Psoas muscle (tissue), 8 donors: ENCODE measurements around the gene KIRREL2. TPM values are rescaled to one million over a fixed set of nuclear protein-coding genes. Genes with fewer than 3 reads are reported as not detected.

ENCODE experiments used
- ATAC-seq, 4 donors: fragments of 200-7000 bp; cut with Tn5 transposase; one replicate each; pipeline ENCODE4 v1.9.1; 2020; ENCODE audit warnings: moderate library complexity in 3 of 4, mild to moderate bottlenecking in 2 of 4
- DNase-seq, 2 donors: peaks; one replicate each; pipeline ENCODE4 v3.0.0-alpha.2; 2020
- H3K27ac ChIP-seq: fragments of 200-600 bp; one replicate; pipeline ENCODE4 v1.8.0; 2022
- H3K27me3 ChIP-seq, 3 donors: fragments of 200-600 bp in 1 of 3; one replicate each; pipeline versions ENCODE4 v1.6.1 to v1.8.0; 2013 to 2022; ENCODE audit warnings: low read length in 2 of 3, mild to moderate bottlenecking in 2 of 3, moderate library complexity in 1 of 3; ENCODE audit not compliant: insufficient read depth in 3 of 3
- H3K36me3 ChIP-seq, 2 donors: fragments of 200-600 bp in 1 of 2; one replicate each; pipeline versions ENCODE4 v1.6.1 to v1.8.0; 2013 to 2022; ENCODE audit warnings: low read depth in 1 of 2, mild to moderate bottlenecking in 1 of 2, moderate library complexity in 1 of 2; ENCODE audit not compliant: insufficient read depth in 1 of 2
- H3K4me1 ChIP-seq: fragments of 200-600 bp; one replicate; pipeline ENCODE4 v1.8.0; 2022
- H3K4me3 ChIP-seq: fragments of 200-600 bp; one replicate; pipeline ENCODE4 v1.8.0; 2022; ENCODE audit warnings: mild to moderate bottlenecking
- H3K9me3 ChIP-seq: fragments of 200-600 bp; one replicate; pipeline ENCODE4 v1.8.0; 2022
- WGBS, 3 donors: extraction: QIAGEN DNeasy Blood & Tissue Kit; methylation state at CpG; one replicate each; pipeline versions ENCODE4 v1.1.6 to v1.1.7; 2013; 5-methylcytosine and 5-hydroxymethylcytosine counted together
- intact Hi-C, 2 donors: fragments of 100-400 bp; cut with DNase I; formaldehyde crosslinking; loops; one replicate each; pipeline versions ENCODE4 v1.11.0 to v1.14.2; 2022
- polyA plus RNA-seq, 3 donors: library from polyadenylated mRNA; stranded (reverse); fragments of 200-250 nt; gene quantifications; one replicate each; pipeline ENCODE4 v1.2.3, GENCODE V29; 2013
- total RNA-seq, 4 donors: library from RNA; stranded (reverse); fragmentation: NEBNext Ultra II Directional in 2 of 4; extraction: Animal tissue kit (Norgen Biotek cat#: 25700) in 2 of 4; gene quantifications; one replicate each; pipeline versions ENCODE4 v1.2.1 to v1.2.4, GENCODE V29; 2021 to 2023
- TF ChIP-seq, protein P1 (sequence below): fragments of 200-600 bp; IDR thresholded peaks from one replicate; pipeline ENCODE4 v1.8.0; 2022; ENCODE audit warnings: antibody characterized with exemption
- donor health status: healthy with polysubstance abuse.
- donor health status: DM: no; HTN: no; CAD: no; lungs with moderate emphysema.
- donor health status: Bipolar disorder and iron deficiency.
- donor health status: healthy.
- donor health status: DM: yes; HTN: yes; CAD: no.
- donor health status: DM: no; HTN: no; CAD: no.
- donor health status: DM: no; HTN: no; CAD: no.
- donor health status: DM: yes; HTN: yes; CAD: no.

The KIRREL2 gene
- total and polyA plus RNA-seq, 7 donors = not detected

DNA sequence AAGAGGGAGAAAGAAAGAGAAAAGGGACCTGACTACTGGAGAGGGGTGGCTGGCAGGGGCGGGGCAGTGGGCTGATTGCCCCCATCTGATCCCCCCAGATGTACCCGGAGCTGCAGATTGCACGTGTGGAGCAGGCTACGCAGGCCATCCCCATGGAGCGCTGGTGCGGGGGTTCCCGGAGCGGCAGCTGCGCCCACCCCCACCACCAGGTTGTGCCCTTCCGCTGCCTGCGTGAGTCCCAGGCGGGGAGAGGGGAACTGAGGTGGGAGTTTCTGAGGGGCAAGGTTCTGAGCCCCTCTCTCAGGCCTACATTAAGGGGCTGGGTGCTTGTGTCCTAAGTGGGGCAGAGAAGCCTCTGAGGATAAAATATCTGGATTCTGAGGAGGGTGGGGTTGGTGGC lies 14.1 kb downstream of the KIRREL2 start:
- H3K4me3 ChIP-seq = no peak overlapping the region
- no peak for DNase-seq
- intact Hi-C loops = no loop called here
- H3K27ac ChIP-seq = no peak overlapping the region
- H3K9me3 ChIP-seq = no peaks in the 10 kb centered on the region
- WGBS, 3 donors = 69 to 75% (median 71%) methylated on average over 11 to 12 of the region's 12 CpGs
- no peaks in the 10 kb centered on the region for H3K36me3 ChIP-seq
- peaks cover 0 to 66% (median 18%) of the 10 kb centered on the region in 3 donors for H3K27me3 ChIP-seq
- H3K4me1 ChIP-seq = peaks cover 6% of the 10 kb centered on the region
- TF ChIP-seq, protein P1, sequence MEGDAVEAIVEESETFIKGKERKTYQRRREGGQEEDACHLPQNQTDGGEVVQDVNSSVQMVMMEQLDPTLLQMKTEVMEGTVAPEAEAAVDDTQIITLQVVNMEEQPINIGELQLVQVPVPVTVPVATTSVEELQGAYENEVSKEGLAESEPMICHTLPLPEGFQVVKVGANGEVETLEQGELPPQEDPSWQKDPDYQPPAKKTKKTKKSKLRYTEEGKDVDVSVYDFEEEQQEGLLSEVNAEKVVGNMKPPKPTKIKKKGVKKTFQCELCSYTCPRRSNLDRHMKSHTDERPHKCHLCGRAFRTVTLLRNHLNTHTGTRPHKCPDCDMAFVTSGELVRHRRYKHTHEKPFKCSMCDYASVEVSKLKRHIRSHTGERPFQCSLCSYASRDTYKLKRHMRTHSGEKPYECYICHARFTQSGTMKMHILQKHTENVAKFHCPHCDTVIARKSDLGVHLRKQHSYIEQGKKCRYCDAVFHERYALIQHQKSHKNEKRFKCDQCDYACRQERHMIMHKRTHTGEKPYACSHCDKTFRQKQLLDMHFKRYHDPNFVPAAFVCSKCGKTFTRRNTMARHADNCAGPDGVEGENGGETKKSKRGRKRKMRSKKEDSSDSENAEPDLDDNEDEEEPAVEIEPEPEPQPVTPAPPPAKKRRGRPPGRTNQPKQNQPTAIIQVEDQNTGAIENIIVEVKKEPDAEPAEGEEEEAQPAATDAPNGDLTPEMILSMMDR = no peak
- ATAC-seq = no peak

DNA sequence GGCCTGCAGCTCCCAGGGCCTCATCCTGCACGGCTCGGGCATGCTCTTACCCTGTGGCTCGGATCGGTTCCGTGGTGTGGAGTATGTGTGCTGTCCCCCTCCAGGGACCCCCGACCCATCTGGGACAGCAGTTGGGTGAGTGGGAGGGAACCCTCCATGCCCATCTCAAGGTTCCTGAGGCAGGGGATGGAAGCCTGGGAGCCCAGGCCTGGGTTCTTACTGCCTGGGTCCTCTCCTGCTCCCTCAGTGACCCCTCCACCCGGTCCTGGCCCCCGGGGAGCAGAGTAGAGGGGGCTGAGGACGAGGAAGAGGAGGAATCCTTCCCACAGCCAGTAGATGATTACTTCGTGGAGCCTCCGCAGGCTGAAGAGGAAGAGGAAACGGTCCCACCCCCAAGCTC lies 14.9 kb downstream of the KIRREL2 start:
- H3K27ac ChIP-seq = no peak overlapping the region

DNA sequence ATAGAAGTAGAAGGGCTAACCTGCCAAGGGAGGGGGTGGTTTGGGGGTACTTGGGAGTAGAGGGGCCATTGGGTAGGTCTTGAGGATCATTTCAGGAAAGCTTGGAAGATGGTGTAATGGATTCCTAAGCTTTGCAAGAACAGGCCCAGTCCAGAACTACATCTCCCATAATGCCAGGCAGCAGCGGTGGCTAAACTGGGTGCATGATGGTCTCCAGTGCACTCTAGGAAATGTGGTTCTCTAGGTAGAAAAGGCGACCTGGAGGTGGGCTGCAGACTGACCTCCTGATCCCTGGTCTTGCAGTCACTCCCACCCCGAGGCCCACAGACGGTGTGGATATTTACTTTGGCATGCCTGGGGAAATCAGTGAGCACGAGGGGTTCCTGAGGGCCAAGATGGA lies 15.5 kb downstream of the KIRREL2 start:
- intact Hi-C loops = no loop called here

More for the DNA sequence above, 14.9 kb downstream of the KIRREL2 start:
- Histone ChIP-seq H3K27me3 (peaks cover 0 to 58% (median 14%) of the 10 kb centered on the region in 3 donors), H3K4me1 (peaks cover 6% of the 10 kb centered on the region), H3K36me3 (no peaks in the 10 kb centered on the region), H3K9me3 (no peaks in the 10 kb centered on the region), H3K4me3 (no peak overlapping the region)
- TF ChIP-seq, protein P1 = no peak
- 77 to 83% (median 80%) methylated on average over 12 of the region's 12 CpGs for WGBS, 3 donors
- DNase-seq (no peak), ATAC-seq (no peak)
- intact Hi-C loops = no loop called here

DNA sequence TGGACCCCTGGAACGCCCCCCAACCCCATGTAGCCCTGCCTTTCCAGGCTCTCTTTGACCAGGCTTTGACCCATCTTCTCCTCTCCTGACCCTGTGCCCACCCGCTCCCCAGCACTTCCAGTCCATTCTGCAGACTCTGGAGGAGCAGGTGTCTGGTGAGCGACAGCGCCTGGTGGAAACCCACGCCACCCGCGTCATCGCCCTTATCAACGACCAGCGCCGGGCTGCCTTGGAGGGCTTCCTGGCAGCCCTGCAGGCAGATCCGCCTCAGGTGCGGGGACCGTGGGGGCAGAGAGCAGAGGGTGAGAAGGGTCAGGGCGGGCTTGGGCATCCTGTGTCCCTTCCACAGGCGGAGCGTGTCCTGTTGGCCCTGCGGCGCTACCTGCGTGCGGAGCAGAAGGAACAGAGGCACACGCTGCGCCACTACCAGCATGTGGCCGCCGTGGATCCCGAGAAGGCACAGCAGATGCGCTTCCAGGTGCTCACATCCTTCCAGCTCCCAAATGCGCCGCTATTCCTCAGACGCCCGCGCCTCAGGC lies 17.8 kb downstream of the KIRREL2 start:
- DNase-seq (no peak), ATAC-seq (no peak)
- H3K9me3 ChIP-seq = no peaks in the 10 kb centered on the region
- no peaks in the 10 kb centered on the region for H3K36me3 ChIP-seq
- H3K27ac ChIP-seq = no peak overlapping the region
- TF ChIP-seq, protein P1 = no peak
- no peak overlapping the region for H3K4me3 ChIP-seq
- H3K4me1 ChIP-seq = peaks cover 3% of the 10 kb centered on the region
- intact Hi-C loops = no loop called here
- H3K27me3 ChIP-seq = peaks cover 0 to 49% (median 18%) of the 10 kb centered on the region in 3 donors
- WGBS, 3 donors = 92 to 98% (median 93%) methylated on average over 25 to 32 of the region's 32 CpGs

More for the DNA sequence above, 15.5 kb downstream of the KIRREL2 start:
- peaks cover 6% of the 10 kb centered on the region for H3K4me1 ChIP-seq
- no peak for ATAC-seq
- WGBS, 3 donors = 74 to 84% (median 79%) methylated on average over 5 of the region's 5 CpGs
- TF ChIP-seq, protein P1 = no peak
- no peak overlapping the region for H3K4me3 ChIP-seq
- no peak for DNase-seq
- peaks cover 0 to 52% (median 14%) of the 10 kb centered on the region in 3 donors for H3K27me3 ChIP-seq
- H3K36me3 ChIP-seq = no peaks in the 10 kb centered on the region
- no peak overlapping the region for H3K27ac ChIP-seq
- H3K9me3 ChIP-seq = no peaks in the 10 kb centered on the region

DNA sequence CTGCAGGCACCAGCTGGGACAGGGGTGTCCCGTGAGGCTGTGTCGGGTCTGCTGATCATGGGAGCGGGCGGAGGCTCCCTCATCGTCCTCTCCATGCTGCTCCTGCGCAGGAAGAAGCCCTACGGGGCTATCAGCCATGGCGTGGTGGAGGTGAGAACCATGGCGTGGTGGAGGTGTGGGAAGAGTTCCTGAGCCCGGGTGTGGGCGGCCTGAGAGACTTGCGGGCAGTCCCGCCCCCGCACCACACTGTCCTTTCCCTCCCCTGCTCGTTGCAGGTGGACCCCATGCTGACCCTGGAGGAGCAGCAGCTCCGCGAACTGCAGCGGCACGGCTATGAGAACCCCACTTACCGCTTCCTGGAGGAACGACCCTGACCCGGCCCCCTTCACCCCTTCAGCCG lies 22.4 kb downstream of the KIRREL2 start:
- 41 to 54% (median 49%) methylated on average over 20 to 23 of the region's 23 CpGs for WGBS, 3 donors
- Histone ChIP-seq H3K4me3 (no peak overlapping the region), H3K27me3 (peaks cover 0 to 23% (median 5%) of the 10 kb centered on the region in 3 donors), H3K9me3 (no peaks in the 10 kb centered on the region), H3K36me3 (no peaks in the 10 kb centered on the region), H3K4me1 (no peaks in the 10 kb centered on the region), H3K27ac (no peak overlapping the region)
- TF ChIP-seq, protein P1 = no peak
- DNase-seq (no peak), ATAC-seq (no peak)
- intact Hi-C loops = no loop called here
